ENCODE data around the gene TGFA.

The TGFA gene

DNA sequence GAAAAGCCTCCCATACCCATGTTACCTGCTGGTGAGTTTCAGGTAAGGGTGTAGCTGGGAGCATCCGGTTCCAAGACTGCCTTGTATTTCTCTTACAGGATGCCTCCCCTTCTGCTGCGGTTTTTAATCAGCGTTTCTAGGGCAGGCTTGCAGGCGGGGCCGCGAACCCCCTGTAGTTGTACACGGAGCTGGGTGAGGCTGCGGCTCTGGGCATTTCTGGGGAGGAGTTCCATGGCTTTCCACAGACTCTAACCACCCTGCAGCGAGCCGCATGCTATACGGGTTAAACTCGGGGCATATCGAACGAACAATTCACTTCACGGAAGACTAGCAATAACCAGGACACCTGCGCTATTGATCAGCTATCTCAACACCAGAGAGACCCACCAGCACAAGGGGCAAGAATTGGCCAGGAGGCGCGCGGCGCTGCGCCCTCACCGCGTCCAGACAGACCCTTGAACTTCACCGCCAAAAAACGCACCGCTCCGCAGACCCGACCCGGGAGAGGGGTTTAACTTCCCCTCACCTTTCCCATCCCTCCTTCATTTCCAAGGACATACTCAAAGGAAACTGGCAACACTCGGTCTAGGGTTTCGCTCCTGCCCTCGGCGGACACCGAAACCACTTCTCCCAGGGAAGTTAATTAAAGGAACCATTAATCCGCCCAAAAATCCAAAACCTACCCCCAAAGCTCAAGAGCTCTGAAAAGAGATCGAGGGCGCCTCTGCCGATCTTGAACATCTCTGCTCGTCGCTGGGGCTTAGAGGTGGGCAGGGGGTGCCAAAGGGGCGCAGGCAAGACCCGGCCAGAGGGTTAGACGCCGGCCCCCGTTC lies 909 bp downstream of the TGFA start:
- peak; percentile 80 for DNase-seq (ENCODE audit: low spot score)

DNA sequence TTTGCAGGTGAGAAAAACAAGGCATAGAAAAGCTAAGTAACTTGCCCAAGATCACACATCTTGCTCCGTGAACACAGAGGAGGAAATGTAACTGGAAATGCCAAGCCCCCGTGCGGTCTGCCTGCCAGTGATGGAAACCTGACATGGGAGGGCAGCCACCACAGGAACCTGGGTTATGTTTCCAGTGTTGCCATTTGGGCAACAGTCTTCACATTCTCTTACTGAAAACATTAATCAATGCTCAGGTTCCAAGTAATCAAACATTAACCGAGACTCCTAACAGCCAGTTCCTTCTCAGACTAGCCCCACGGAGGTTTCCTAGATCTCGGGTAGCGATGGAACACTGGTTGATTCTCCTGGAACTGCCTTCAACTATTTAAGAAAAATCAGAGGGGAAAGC lies 2.5 kb downstream of the TGFA start:
- DNase-seq (ENCODE audit: low spot score): peak; percentile 92

DNA sequence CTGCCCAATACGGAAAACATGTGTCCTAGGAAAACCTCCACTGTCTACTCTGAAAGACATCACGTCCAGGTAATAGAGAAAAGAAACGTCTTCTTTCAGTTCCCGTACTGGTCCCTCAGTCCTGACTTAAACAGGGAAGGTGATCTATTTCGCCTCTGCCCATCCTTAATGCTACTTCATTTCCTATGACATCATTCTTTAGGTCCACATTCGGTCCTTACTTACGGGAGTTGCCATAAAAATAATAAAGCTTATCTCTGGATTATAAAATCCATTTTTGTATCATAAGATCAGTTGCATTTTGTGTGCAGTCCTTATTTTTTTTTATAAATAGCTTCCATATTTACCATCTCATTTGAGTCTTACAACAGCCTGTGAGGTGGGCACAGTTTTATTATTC lies 3.7 kb downstream of the TGFA start:
- no peak for DNase-seq (ENCODE audit: low spot score)

DNA sequence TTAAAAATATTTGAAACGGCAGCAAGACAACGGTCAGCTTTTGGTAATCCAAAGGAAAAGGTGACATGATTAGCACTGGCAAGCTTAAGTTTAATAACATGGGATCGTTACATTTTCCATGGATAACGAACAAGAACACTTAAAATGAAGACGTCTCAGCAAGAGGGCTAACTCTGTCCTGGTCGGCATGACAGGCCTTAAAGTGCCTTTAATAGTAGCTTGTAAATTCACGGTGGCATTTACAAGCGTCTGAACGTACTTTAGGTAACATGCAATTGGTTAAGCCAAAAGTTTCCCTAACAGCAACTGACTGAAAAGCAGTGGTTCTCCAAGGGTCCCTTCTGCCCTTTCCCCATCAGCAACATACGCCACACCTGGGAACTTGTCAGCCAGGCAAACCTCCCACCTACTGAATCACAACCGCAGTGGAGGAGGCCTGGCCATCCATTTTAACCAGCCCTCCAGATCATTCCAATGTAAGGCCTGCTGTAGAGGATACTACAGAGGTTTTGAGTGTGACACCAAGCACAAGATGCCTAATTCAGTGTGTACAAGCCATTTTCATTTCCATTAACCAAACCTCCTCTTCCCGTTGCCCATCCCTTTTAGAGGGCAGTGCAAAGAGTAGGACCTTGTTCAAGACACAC lies 4.4 kb downstream of the TGFA start:
- DNase-seq (ENCODE audit: low spot score): no peak

DNA sequence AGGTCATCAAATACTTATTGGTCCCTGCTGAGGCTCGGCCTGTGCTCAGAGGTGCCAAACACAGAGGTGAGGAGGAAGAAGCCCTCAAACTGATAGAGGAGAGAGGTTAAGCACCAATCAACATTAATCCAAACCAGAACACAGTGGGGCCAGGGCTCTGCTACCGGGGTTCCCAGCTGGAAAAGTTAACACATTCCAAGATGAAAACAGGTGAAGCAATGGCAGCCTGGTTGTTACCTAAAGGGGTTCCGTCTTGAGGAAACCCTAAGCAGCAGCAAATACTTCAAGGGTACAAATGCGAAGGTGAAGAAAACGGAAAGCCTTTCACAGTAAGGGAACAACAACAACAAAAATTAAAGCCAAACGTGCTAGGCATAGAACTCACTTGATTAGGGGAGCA lies 5.4 kb downstream of the TGFA start:
- no peak for DNase-seq (ENCODE audit: low spot score)

DNA sequence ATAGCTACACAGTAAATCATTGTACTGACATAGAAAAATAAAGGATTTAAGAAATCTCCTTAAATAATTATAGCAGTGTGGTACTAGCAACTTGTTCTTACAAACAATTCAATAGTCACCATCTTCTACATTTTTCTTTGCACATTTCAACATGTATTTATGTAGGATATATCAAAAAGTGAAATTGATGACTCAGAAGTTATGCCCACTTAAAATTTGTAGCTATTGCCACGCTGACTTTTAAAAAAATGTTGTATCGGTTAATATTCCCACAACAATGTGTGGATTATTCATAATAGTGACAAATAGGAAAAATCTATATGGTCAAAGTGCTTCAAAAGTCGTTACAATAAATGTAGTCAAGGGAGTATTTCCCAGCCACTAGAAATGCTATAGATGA lies 6.7 kb downstream of the TGFA start:
- DNase-seq (ENCODE audit: low spot score): no peak

DNA sequence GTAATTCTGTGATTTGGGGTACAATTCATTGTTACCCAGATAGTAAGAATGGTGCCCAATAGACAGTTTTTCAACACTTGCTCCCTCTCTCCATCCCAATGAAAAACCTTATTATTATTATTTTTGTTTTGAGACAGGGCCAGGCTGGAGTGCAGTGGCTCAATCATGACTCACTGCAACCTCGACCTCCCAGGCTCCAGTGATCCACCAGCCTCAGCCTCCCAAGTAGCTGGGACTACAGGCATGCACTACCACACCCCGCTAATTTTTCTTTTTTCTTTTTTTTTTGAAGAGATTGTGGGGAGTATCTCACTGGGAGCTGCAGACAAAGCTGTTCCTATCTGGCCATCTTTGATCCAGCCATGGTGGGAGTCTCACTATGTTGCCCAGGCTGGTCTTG lies 7.2 kb downstream of the TGFA start:
- DNase-seq (ENCODE audit: low spot score): peak; percentile 70

DNA sequence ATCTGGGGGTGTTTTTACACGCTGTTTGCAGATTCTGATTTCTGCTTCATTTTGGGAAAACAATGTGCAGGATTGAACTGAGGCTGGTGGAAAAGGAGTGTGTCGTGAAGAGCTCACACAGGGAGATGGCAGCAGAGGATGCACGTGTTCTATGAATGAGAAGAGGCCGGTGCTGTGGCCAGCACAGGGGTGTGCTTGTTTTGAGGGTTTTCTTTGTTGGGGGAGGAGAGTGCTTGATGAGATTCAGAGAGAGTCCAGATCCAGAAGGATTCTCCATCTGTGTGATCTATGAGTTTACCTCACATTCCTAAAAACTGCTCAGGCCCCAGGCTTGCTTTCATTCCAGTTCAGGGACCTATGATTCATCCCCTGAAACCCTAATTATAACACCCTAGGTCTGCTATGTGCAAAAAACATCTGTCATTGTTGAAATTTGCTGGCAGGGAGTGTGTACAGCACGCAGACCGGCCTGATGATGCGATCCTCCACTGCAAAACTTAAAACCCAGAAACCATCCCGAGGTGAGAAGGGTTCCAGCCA lies 12.1 kb downstream of the TGFA start:
- peak; percentile 94 for DNase-seq (ENCODE audit: low spot score)

DNA sequence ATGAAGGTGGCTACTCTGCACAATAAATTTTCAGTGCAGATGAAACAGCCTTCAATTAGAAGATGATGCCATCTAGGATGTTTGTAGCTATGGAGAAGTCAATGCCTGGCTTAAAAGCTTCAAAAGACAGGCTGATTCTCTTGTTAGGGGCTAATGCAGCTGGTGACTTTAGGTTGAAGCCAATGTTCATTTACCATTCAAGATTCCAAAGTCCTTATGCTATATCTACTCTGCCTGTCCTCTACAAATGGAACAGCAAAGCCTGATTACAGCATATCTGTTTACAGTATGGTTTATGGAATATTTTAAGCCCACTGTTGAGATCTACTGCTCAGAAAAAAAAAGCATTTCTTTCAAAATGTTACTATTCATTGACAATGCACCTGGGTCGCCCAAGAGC lies 15.8 kb downstream of the TGFA start:
- no peak for DNase-seq (ENCODE audit: low spot score)

DNA sequence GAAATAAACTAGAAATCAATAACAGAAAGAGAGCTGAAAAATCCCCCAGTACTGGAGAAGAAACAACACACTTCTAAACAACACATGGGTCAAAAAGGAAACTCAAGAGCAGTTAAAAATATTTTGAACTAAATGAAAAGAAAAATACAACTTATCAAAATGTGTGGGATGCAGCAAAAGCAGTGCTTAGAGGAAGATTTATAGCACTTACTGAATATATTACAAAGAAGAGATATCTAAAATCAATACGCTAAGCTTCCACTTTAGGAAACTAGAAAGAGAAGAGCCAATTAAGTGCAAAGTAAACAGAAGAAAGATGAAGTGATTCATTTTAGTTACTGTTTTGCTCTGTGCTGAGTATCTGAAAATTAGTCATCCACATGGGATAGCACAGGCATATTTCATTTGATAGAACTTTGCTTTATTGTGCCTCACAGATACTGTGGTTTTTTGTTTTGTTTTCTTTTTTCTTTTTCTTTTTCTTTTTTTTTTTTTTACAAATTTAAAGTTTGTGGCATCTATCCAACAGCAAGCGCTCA lies 17.0 kb downstream of the TGFA start:
- peak; percentile 71 for DNase-seq (ENCODE audit: low spot score)

DNA sequence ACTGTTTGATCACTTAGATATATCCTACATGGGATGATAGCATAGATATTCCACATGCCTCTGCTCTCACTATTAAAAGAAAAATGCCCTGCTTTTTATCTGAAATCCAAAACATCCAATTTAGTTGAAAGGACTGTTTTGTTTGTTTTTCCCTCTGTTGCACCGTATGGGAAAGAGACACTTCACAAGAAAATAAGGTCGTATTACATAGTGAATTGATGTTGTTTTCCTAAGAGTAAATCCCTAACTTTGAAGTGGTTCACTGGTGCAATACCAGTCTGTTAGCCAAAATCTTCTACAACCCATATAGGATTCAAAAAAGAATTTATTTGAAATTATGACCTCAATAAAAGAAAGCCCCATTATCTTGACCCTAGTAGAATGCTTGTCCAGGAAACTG lies 18.1 kb downstream of the TGFA start:
- DNase-seq (ENCODE audit: low spot score): no peak

DNA sequence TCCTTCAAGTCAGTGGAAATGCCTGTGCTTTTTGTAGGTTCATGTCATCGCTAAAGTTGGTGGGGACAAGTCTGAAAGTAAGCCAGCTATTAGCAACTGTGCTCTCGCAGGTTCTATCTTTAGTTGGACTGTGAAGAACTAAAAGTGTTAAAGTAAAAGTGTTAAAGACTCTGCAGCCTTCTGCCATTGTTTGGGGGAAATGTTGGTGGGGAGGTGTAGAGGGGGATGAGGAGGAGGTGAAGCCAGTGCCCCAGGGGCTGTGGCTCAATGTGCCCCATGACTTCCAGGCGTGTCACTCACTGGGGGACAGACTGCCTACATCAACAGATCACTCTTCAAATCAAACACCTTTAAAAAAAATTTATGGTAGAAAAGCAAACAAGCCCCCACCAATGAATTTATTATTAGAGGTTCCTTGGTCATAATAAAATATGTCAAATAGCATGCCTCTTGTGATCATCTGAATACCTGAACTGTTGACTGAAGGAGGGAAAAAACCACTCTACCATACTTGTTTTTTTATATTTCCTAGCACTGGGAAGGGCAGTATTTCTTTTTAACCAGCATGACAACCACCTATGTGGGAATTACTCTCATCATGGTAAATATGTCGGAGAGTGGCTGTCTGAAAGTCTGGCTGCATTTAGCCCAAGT lies 19.3 kb downstream of the TGFA start:
- no peak for DNase-seq (ENCODE audit: low spot score)

DNA sequence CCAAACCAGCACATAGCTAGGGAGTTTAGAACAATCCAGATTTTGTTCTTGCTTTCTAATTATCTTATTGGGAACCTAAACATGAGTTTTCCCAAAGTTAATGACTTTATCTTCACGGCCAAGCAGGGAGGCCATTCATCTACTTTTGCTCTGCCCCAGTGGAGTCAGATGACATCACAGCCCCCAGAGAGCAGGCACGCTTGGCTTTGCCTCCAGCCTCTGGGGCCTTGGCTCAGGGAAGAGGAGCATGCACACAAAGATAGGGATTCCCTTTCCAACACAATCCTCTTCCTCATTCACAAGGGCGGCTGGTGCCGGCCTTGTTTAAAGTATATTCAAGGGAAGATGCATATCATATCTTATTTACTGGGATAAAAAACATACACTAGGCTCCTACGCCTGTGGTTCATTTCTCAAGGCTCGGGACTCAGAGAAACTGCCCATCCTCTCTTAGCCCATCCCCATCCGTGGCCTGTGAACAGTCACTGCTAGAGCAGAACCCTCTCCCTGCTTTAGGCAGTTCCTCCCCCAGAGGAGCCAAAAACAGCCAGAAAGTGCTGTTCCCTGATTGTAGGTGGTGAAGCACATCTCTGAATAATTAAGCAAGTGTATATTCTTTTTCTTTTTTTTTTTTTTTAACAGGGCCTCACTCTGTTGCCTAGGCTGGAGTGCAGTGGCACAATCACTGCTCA lies 21.2 kb downstream of the TGFA start:
- DNase-seq (ENCODE audit: low spot score): no peak

DNA sequence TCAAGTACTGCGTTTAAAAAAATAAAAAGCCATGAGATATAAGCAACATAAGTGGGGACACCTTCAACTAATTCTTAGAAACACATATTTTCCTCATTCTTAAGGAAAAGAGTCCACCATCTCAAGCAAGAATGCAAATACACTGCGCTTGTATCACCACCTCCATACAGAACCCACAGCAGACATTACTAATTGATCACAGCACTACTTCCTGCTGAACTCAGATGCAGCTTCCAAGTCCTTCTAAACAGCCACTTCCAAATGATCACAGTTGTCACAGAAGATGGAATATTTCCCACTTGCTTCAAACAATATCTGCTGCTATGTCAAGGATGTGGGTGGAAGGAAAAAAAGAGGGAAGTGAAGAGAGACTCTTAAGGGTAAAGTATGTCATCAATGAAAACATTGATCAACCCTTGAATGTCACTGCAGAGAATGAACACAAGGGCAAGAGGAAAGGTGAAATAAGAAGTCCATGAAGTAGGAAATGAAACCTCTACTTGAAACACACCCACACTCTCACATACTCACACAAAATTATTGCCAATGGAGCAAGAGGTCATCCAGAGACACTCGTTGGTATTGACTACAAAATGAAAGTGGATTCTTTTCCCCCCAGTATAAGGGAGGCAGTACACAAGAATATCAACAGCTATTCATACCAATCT lies 22.1 kb downstream of the TGFA start:
- DNase-seq (ENCODE audit: low spot score): no peak

DNA sequence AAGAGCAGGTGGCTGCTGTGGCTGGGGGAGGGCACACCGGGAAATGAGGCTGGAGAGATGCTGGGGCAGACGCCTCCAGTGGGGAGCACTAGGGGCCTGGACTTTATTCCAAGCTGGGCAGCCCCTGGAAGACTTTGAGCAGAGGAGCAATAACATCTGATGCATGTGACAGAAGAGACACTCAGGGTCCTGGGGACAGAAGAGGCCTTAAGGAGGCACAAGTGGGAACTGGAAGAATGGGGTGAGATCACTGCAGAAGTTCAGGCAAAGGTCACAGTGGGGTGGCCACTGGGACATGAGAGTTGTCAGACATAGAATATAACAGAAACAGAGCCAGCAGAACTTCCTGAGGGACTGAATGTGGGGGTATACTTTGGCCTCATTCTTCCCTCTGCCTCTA lies 24.0 kb downstream of the TGFA start:
- DNase-seq (ENCODE audit: low spot score): no peak

DNA sequence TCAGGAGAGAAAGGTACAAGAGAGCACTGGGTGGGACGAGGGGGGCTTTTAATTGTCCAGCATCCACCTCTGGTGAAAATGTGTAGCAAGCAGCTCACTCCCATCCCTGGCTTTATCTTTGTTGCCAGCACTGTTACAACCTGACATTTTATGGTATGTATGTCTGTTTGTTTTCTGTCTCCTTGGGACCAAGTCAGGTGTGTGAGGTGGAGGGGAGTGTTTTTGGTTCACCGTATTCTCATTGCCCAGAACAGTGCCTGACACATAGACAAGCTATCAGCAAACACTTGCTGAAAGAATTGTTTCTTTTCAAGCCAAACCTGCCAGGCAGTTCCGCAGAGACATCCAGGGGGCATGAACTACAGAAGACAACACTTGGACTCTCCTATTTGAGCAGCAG lies 24.7 kb downstream of the TGFA start:
- DNase-seq (ENCODE audit: low spot score): peak; percentile 43

DNA sequence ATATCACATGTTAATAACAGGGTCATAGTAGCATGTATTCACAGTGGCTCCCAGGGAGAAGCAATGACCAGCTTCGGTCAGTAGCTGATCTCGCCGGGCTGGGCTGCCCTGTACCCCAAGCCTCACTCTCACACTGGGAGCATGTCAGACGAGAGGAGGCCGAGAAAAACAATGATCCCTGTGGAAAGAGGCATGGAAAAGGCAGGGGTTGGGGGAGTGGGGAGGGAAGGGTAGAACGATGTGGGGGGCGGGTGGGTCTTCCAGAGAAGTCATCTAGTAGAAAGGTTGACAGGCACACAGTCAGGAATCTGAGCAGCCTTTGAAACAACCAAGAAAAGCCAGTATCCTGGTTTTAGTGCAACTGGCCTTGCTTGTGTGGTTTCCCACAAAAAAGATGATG lies 25.4 kb downstream of the TGFA start:
- DNase-seq (ENCODE audit: low spot score): no peak

DNA sequence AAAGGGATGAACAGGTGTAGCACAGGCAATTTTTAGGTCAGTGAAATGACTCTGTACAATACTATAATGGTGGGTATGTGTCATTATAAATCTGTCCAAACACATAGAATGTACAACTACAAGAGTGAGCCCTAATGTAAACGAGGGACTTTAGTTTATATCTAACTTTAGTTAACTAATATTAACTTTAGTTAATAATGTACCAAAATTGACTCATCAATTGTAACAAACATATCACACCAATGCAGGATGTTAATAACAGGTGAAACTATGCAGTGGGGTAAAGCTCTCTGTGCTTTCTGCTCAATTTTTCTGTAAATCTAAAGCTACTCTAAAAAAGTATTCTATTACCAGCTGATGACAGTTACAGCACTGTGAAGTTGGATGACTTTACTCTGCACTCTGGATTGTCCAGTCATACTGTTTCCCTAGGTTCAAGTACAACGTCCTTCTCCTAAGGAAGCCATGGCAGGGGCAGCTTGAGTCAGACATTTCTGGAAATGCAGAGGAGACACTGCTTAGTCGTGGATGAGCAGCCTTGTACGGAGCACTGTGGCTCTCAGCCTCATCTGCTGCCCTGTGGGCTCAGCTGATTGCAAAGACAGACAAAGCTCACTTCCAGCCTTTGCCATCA lies 26.1 kb downstream of the TGFA start:
- peak; percentile 91 for DNase-seq (ENCODE audit: low spot score)

DNA sequence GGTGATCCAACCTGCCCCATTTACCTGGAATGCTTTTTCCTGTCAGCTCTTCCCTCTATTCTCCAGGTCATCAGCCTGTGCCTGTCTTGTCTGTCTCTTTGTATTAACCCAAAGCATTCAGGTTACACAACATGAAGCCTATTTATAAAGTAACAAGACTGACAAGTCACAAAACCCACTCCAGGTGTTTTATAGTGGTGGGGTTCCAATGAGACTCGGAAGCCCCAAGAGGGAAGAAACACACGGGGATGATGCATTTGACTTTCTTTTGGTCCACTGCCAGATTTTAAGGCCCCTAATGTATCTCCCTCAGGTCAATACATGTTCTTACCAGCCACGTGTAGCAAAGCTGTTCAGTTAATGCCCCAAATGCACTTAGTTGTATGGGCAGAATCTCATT lies 27.5 kb downstream of the TGFA start:
- no peak for DNase-seq (ENCODE audit: low spot score)

DNA sequence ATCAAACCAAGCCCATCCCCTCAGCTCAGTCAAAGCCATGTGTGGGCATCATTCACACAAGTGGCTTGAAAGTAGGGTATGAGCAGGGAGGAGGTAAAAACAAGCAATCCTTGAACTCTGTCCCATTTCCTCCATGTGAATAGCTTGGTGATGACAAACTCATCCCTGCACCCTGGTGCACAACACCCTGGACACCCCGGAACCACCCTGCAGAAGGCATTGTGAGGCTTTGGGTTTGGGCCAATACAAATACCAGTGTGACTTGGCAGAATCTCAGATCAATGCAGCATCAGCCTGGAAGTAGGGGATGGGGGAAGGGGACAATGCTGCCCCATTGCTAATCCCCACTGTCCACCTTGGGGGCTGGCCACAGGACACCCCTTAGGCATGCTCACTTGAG lies 28.6 kb downstream of the TGFA start:
- DNase-seq (ENCODE audit: low spot score): peak; percentile 98
